ENCODE measurements around the gene PLCH2.

GRCh38 chr1:2517966-2518365 lies 41.9 kb downstream of the PLCH2 start:
- TF ChIP-seq, protein P1, sequence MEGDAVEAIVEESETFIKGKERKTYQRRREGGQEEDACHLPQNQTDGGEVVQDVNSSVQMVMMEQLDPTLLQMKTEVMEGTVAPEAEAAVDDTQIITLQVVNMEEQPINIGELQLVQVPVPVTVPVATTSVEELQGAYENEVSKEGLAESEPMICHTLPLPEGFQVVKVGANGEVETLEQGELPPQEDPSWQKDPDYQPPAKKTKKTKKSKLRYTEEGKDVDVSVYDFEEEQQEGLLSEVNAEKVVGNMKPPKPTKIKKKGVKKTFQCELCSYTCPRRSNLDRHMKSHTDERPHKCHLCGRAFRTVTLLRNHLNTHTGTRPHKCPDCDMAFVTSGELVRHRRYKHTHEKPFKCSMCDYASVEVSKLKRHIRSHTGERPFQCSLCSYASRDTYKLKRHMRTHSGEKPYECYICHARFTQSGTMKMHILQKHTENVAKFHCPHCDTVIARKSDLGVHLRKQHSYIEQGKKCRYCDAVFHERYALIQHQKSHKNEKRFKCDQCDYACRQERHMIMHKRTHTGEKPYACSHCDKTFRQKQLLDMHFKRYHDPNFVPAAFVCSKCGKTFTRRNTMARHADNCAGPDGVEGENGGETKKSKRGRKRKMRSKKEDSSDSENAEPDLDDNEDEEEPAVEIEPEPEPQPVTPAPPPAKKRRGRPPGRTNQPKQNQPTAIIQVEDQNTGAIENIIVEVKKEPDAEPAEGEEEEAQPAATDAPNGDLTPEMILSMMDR (IDR thresholded peaks at IDR 0.05): no peak
- TF ChIP-seq POLR2A (IDR thresholded peaks at IDR 0.05) (no peak), POLR2AphosphoS5 (IDR thresholded peaks at IDR 0.05) (no peak)
